ENCODE results near the gene OR5A2. TPM values are rescaled to one million over a fixed set of nuclear protein-coding genes. Genes with fewer than 3 reads are reported as not detected.

The OR5A2 gene
- total RNA-seq, 1 donor from 2014 or later, result not detected

DNA sequence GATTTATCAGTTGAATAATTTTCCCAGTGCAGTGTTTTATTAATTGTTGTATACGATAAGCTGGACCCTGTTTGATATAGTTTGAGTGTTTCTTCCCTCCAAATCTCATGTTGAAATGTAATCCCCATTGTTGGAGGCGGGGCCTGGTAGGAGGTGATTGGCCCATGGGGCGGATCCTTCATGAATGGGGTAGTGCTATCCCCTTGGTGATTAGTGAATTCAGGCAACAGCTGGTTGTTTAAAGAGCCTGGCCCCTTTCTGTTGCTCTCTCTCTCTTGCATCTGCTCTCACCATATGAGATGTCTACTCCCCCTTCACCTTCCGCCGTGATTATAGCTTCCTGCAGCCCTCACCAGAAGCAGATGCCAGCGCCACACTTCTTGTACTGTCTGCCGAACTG is 11.6 kb upstream of the OR5A2 start:
- TF ChIP-seq, protein P1, sequence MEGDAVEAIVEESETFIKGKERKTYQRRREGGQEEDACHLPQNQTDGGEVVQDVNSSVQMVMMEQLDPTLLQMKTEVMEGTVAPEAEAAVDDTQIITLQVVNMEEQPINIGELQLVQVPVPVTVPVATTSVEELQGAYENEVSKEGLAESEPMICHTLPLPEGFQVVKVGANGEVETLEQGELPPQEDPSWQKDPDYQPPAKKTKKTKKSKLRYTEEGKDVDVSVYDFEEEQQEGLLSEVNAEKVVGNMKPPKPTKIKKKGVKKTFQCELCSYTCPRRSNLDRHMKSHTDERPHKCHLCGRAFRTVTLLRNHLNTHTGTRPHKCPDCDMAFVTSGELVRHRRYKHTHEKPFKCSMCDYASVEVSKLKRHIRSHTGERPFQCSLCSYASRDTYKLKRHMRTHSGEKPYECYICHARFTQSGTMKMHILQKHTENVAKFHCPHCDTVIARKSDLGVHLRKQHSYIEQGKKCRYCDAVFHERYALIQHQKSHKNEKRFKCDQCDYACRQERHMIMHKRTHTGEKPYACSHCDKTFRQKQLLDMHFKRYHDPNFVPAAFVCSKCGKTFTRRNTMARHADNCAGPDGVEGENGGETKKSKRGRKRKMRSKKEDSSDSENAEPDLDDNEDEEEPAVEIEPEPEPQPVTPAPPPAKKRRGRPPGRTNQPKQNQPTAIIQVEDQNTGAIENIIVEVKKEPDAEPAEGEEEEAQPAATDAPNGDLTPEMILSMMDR (conservative IDR thresholded peaks at IDR 0.05; ENCODE audit: low read depth, low read length), result no peak
- no peak for DNase-seq (ENCODE audit: low read depth)
- H3K4me3 ChIP-seq (ENCODE audit: low read depth, low read length), result no peak overlapping the region

DNA sequence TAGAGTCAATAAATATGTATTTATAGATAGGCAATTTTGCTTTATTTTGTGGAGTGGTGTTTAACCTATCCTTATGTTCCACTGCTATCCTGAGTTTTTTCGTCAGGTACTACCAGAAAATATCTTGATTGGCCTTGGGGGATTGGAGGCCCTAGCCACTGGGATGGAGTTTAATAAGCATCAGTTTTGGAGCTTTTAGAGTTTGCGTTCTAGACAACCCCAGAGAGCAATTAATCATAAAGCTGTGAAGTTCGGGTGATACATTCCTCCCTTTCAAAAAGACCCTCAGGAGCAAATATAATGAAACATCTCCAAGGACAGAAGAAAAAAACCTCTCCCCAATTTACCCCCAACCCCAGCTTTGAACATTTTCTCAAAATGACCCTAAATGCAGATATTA is 10.0 kb upstream of the OR5A2 start, which contains the start of gene OR5A1:
OR5A1 (plus strand) TSS at position 301 of the 400 bp plus-strand sequence. CDS start 6,700 bp downstream, outside the sequence.
- TF ChIP-seq, protein P1 (conservative IDR thresholded peaks at IDR 0.05; ENCODE audit: low read depth, low read length), result no peak
- DNase-seq (ENCODE audit: low read depth), result no peak
- H3K4me3 ChIP-seq (ENCODE audit: low read depth, low read length), result no peak within 1 kb of the TSS

DNA sequence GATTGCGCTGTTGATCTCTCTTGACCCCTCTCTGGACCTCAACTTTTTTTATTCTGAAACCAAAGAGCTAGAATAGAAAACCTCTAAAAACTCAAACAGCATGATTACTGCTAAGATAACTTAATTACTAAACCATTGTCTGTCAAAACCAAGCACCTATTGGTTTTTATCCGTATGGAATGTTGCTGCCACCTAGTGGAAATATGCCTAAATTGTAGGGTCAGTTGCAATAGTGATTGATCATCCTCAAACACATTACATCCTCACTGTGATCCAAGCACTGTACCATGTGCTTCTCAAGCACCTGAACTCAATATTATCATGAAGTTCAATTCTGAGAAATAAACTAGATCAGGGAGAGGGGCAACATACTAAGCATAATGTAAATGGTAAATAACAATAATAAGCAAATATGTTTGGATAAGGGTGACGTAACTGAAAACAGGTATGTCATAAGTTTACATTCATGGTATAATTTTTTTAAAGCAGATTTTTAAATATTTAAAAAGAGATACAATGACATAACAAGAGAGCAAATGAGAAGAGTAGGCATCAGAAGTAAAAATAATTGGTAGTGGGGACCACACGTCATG is 3.8 kb upstream of the OR5A2 start:
- TF ChIP-seq, protein P1 (conservative IDR thresholded peaks at IDR 0.05; ENCODE audit: low read depth, low read length), result peak; percentile 82
- DNase-seq (ENCODE audit: low read depth), result peak; percentile 13
- no peak overlapping the region for H3K4me3 ChIP-seq (ENCODE audit: low read depth, low read length)

DNA sequence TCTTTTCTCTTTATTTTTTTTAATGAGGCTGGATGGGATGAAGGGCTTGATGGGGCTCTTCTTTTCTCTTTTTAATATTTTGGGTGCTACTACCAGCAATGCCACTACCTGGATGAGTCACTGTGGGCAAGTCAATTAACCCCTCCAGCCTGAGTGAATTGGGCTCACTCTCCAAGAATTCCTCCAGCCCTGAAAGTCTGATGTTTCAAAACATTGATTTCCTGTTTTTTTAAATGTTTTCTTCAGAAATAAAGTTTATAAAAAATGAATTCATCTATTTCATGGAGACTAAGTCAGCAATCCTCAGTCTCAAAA is 812 bp upstream of the OR5A2 start:
- TF ChIP-seq, protein P1 (conservative IDR thresholded peaks at IDR 0.05; ENCODE audit: low read depth, low read length), result no peak
- no peak for DNase-seq (ENCODE audit: low read depth)
- no peak overlapping the region for H3K4me3 ChIP-seq (ENCODE audit: low read depth, low read length)

DNA sequence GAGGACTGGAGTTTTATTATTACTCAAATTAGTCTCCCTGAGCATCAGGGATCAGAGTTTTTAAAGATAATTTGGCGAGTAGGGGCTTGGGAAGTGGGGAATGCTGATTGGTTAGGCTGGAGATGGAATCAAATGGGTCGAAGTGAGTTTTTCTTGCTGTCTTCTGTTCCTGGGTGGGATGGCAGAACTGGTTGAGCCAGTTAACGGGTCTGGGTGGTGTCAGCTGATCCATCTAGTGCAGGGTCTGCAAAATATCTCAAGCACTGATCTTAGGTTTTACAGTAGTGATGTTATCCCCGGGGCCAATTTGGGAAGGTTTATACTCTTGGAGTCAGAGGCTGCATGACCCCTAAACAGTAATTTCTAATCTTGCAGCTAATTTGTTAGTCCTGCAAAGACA is 1.1 kb downstream of the OR5A2 start:
- DNase-seq (ENCODE audit: low read depth), result no peak
- TF ChIP-seq, protein P1 (conservative IDR thresholded peaks at IDR 0.05; ENCODE audit: low read depth, low read length), result no peak
- H3K4me3 ChIP-seq (ENCODE audit: low read depth, low read length), result no peak overlapping the region

DNA sequence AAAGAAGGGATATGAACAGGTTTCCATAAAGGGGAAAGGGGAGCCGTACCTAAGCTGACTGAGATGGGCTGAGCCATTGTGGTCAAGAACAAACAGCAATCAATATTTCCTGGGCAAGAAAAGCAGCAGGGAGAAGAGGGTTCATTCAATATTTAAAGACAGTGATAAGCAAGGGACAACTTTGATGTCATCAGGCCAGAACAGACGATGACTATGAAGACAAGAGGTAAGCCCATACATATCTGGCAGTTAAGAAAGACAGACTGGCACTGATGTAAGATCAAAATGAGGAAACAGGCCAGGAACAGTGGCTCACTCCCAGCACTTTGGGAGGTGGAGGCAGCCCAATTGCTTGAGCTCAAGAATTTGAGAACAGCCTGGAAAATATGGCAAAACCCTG is 2.4 kb downstream of the OR5A2 start:
- no peak for DNase-seq (ENCODE audit: low read depth)
- no peak overlapping the region for H3K4me3 ChIP-seq (ENCODE audit: low read depth, low read length)
- TF ChIP-seq, protein P1 (conservative IDR thresholded peaks at IDR 0.05; ENCODE audit: low read depth, low read length), result no peak

DNA sequence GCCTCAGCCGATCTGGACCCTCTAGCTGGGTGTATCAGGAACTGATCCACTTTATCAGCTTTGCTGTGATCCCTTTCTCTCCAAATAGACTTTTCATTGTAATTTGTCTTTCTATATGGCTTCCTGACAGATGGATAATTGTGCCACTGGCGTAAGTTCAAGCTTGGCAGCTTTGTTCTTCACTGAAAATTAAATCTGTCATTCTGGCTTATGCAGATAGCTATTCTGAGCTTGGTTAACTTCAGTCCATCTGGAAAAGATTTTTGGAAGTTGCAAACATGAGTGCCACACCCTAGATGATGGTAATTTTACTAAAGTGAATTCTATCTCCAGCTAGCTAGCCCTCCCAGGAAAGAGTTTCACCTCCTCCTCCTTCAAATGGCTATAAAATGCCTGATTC is 8.1 kb downstream of the OR5A2 start:
- DNase-seq (ENCODE audit: low read depth), result no peak
- TF ChIP-seq, protein P1 (conservative IDR thresholded peaks at IDR 0.05; ENCODE audit: low read depth, low read length), result no peak
- H3K4me3 ChIP-seq (ENCODE audit: low read depth, low read length), result no peak overlapping the region

Measured in epithelial cell of proximal tubule (primary cell).